Endometrial microvascular endothelial cells (primary cell): Measurements from ENCODE around the gene DNAJC10. TPM values are rescaled to one million over a fixed set of nuclear protein-coding genes. Genes with fewer than 3 reads are reported as not detected.
"Not testable (repeated sequence)": the region's sequence is repeated elsewhere in the genome, so short reads cannot be mapped to it uniquely, and the experiment has no call there.

Source experiments
- in situ Hi-C: cut with HindIII; loops from 2 replicates; pipeline ENCODE4 v1.10.0; 2017; ENCODE audit warnings: low sequenced_read_pairs, low pct_unique_long_range_greater_than_20kb; ENCODE audit errors: inconsistent ontology term
- total RNA-seq: library from RNA; depleted of rRNA; stranded (reverse); fragments of >200 nt; gene quantifications from one replicate; pipeline ENCODE4 v1.2.3, GENCODE V29; 2015; ENCODE audit errors: inconsistent ontology term

The DNAJC10 gene, protein sequence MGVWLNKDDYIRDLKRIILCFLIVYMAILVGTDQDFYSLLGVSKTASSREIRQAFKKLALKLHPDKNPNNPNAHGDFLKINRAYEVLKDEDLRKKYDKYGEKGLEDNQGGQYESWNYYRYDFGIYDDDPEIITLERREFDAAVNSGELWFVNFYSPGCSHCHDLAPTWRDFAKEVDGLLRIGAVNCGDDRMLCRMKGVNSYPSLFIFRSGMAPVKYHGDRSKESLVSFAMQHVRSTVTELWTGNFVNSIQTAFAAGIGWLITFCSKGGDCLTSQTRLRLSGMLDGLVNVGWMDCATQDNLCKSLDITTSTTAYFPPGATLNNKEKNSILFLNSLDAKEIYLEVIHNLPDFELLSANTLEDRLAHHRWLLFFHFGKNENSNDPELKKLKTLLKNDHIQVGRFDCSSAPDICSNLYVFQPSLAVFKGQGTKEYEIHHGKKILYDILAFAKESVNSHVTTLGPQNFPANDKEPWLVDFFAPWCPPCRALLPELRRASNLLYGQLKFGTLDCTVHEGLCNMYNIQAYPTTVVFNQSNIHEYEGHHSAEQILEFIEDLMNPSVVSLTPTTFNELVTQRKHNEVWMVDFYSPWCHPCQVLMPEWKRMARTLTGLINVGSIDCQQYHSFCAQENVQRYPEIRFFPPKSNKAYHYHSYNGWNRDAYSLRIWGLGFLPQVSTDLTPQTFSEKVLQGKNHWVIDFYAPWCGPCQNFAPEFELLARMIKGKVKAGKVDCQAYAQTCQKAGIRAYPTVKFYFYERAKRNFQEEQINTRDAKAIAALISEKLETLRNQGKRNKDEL
- total RNA-seq = 96.2 TPM

DNA sequence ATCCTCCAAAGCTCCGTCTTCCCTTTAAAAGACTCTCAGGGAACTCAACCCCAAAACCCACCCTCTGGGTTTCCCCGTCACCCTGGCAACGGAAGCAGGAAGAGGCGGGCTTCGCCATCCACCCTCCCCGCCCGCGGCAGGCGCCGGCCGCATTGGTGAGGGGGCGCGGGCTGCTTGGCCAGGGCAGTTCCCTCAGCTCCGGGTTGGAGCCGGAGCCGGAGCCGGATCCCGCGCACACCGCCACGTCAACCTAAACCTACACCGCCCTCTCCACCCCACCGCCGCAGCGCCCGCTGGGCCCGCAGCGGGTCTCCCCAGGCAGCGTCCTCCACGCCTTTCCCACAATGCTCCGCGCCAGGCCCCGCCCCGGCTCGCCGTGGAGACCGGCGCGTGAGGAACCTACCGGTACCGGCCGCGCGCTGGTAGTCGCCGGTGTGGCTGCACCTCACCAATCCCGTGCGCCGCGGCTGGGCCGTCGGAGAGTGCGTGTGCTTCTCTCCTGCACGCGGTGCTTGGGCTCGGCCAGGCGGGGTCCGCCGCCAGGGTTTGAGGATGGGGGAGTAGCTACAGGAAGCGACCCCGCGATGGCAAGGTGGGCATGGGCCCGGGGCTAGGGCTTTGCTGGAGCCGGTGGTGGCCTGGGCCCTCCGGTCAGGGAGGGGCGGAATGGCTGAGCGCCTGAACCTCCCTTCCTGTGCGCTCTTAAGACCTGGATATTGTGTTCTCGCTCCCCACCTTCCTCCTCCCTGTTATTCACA is at the start of gene DNAJC10:
Gene DNAJC10 (plus strand): TSS at position 366 of the 758 bp plus-strand sequence. CDS start 1,830 bp downstream, outside the sequence.
- in situ Hi-C loops = no loop called here

DNA sequence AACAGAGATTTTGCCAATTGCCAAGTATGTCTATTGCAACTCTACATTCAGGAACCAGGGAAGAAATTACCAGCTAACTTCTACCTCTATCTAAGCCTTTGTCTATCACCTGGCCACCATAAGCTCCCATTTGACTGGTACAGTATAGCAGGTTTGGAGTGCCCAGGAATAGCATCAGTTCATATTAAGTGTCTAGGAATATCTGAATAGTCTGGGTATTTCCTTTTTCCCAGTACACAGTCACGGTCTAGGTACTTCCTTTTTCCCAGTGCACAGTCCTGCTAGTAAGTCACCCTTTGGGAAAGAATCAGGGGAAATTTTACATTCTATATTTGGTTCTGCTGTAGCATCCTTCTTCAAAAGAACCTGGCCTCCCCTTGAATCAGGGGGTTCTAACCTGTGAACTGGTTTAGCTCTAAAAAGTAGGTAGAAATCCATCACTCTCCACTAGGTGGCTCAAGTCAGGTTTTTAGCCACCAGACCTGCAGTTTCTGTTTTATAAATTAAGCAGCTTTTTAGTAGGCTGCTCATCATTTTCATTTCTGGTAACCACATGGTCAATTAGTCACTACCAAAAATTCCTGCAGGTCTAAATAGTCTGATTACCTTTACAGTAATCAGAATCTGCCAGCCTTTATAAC is 49.3 kb upstream of the DNAJC10 start:
- in situ Hi-C loops = no loop called here

DNA sequence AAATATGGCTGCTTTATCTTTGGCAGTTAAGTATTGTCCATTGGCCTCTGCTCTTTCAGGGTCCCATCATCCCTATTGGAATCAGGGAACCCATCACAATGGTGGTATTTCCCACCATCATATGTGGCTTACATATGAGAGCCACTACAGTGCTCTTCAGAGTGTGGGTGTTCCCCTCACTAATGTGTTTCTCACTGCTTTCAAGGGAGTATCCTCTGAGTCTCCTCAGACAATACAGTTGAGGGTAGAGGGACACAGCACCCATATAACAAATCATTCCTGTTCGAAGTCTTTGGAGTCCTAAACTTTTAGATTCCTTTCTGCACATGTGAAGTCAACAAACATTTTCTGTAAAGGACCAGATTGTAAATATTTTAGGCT is 48.8 kb upstream of the DNAJC10 start:
- in situ Hi-C loops = no loop called here

DNA sequence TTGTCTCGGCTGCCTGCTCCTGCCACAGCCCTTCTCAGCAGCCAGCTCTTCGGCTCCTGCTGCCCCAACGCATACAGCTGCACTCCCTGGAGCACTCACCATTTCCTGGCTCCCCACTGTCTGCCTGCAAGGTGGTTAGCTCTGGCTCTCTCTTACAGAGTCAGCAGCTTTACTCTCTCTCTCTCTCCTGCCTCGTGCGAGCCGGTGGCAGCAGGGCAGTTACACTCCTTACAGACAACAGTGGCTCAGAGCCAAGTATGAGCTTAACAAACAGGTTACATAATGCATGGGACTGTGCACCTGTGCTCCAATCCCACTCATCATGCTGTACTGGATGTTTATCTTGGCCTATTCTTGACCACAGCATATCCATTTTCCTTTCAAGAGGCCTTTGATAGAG is 47.4 kb upstream of the DNAJC10 start:
- in situ Hi-C loops = no loop called here

DNA sequence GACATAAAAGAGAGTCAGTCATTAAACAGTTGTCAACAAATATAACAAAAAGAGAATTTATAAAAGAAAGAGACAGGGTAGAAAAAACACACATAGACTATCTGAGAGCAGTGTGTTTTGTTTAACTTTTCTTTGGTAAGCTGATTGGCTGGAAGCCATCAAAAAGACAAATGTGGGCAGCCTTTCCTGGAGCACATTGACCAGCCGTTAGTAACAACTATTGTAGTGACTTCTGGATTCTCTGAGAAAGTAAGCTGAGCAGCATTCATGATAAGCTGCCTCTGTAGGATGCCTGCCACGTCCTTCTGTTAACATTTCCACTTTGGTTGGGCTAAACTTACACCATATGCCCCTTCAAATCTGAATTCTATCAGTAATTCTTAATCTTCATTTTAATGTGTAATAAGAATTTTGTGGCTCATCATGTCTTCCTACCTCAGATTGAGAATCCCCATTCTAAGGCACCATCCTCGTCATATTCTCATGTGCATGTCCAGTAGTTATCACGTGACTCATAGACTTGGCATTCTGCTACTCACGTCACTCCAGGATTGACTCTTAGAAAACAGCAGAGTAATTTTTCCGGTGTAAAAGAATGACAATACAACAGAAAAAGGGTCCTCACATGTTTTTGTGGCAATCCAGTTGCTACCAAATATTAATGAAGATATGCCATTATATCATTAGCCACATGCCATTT is 43.4 kb upstream of the DNAJC10 start:
- in situ Hi-C loops = no loop called here

DNA sequence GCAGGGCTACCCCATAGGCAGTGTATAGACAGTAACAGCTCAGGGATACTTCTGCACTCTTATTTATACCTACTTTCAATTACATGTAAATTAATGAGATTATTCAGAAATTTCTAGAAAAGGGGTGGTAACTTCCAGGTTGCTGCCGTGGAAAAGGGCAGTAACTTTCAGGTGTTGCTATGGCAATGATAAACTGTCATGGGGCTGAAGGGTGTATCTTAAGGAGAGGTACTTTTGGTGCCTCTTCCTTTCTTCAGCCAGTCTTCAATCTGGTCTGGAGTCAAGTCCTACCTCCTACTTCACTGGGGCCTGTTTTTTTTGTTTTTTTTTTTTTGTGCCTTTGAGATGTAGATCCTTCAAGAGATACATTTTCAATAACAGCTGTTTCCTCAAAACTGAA is 35.2 kb upstream of the DNAJC10 start:
- in situ Hi-C loops = no loop called here

DNA sequence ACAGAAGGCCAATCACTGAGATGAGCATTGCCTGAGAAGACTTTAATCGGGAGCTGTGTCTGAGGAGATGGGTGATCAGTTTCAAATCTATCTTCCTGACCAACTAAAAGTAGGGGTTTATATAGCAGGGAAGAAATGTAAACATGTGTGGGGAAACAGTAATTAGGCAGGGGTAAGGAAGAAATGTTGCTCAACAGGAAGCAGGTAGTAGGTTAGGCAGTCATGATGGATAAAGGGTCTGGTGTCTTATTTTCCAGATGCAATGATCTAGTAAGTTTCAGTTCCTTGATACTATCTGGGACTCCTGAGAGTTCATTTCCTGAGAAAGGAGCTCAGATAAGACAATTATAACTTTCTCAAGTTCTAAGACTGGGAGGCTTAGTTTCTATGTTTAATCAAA is 33.8 kb upstream of the DNAJC10 start:
- in situ Hi-C loops = no loop called here

DNA sequence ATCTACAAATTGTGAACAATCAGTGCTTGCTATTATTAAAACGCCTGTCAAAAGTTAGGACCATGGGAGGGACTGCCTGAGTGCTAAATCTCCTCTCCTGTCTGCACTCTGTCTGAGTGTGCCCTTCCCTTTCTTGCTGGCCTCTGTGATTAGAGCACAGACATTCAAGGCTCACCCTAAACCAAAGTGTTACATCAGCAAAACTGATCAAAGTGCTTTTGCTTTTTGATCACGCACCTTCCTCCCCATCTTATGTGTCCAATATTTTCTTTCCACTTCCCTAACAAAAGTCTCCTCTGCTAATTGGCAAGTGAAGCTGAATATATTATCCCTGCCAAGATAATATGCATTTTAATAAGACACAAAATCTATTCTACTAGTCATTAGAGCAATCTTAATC is 30.5 kb upstream of the DNAJC10 start:
- in situ Hi-C loops = no loop called here

DNA sequence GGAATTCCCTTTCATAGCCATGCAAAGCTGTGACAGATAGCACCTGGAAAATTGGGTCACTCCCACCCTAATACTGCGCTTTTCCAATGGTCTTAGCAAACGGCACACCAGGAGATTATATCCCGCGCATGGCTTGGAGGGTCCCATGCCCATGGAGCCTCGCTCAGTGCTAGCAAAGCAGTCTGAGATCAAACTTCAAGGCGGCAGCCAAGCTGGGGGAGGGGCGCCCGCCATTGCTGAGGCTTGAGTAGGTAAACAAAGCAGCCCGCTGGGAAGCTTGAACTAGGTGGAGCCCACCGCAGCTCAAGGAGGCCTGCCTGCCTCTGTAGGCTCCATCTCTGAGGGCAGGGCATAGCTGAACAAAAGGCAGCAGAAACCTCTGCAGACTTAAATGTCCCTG is 29.3 kb upstream of the DNAJC10 start:
- in situ Hi-C loops = not testable (repeated sequence)

DNA sequence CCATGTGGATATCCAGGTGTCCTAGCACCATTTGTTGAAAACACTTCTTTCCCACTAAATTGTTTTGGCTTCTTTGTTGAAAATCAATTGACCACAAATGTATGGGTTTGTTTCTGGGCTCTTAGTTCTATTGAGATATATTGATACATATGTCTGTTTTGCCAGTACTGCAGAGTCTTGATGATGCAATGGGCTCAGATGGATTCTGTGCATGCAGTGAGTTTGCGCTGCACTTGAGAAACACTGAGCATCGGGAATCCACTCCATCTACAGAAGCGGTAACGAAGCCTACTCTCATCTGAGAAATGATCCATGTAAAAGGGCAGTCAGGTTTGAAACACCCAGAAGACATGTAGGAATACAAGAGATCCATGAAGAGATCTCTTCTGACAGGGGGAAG is 21.9 kb upstream of the DNAJC10 start:
- in situ Hi-C loops = no loop called here

DNA sequence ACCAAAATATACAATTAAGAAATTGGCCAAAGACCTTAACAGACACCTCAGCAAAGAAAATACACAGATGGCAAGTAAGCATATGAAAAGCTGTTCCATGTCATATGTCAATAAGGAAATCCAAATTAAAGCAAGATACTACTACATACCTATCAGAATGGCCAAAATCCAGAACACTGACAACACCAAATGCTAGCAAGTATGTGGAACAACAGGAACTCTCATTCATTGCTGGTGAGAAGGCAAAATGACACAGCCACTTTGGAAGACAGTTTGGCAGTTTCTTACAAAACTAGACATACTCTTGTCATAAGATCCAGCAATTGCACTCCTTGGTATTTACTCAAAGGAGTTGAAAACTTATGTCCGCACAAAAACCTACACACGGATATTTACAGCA is 20.3 kb upstream of the DNAJC10 start:
- in situ Hi-C loops = no loop called here

DNA sequence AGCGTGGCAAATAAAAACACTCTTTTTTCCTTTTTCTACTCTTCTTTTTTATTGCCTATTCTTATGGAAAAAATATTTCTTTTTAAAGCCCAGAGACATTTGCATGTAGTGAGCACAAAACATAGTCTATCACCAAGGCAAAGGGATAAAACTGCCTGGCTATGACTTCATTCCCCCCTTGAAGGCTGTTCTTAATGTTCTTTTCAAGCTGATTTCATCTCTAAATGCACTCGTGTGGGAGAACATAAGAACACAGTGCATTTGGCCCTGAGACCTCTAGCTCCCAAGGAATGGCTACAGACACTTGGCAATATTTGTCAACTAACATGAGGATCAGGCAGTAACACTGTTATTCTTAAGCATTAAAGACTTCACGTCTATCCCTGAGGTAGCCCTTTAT is 17.4 kb upstream of the DNAJC10 start:
- in situ Hi-C loops = no loop called here

DNA sequence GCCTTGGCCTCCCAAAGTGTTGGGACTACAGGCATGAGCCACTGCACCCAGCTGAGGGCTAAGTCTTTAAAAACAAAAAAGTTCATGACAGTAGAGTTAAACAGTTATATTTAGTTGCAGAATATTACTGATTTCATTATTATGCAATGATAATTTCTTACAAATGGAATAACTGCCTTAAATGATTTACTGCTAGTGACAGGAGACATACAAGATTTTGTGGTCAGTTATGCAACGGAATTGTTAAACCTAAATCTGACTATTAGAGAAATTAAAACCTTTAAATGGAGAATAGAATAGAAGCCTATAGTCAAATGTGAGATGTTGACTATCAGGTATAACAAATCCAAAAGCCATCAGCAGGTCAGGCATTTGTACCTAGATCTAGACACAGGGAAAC is 10.3 kb upstream of the DNAJC10 start:
- in situ Hi-C loops = no loop called here

DNA sequence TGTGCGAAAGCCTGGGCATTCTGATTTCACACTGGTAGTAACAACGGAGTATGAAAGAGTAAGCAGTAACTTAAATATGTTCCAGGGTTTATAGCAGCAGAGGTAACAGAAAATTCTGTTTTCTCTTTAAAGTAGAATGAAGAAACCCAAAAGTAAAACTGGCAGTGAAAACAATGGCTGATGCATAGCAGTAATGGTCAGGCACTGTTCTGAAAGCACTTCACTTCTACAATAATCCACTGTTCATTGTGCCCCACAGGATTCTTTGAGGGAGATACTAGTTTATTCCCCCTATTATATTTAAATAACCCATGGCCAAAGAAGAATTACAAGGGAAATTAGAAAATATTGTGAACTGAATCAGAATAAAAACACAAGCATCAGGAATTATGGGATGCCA is 9.3 kb upstream of the DNAJC10 start:
- in situ Hi-C loops = no loop called here

DNA sequence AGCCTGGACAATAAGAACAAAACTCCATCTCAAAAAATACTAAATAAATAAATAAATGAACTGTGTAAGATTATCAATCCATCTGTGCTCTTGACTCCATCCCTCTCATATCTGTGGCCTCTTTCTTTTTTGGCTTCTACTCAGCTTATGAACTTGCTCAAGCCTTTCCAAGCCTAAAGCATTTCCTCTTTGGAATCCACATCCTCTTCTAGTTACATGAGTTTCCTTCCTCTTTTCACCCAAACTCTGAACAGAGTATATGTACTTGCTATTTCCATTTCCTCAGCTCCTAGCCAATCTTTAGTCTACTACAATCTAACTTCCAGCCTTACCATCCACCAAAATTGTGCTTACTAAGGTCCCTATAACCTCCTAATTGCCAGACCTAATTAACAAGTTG is 2.5 kb upstream of the DNAJC10 start:
- in situ Hi-C loops = no loop called here

DNA sequence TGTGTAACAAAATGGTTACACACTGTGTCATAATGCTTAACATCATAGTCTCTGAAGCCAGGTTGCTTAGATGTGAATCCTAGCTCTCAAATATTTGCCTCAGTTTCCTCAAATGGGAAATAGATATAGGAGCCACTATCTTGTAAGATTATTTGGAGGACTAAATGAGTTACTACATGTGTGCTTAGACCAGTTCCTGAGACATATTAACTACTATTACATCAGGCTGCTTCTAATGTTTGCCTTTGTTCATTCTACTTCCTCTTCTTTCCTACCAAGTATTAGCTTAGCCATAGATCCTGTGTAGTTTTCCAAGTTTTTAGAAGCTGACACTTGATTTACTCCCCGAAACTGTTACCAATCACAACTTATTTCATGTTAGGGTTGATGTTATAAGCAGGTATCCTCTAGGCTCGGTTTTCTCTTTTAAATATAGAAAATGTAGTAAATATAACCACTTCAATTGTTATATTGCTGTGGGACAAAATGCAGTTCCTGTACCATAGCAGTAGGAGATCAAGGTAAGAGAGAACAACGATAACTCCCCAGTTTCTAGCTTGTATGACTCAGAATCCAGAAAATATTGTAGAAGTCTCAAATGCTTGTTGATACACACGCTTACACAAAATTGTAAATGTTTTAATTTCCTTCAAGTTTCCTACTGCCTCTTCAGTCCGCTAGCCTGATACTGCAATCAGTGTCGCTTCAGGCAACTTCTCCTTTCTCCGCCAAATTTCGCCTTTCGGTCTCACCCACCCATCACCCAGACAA is 751 bp upstream of the DNAJC10 start:
- in situ Hi-C loops = no loop called here

DNA sequence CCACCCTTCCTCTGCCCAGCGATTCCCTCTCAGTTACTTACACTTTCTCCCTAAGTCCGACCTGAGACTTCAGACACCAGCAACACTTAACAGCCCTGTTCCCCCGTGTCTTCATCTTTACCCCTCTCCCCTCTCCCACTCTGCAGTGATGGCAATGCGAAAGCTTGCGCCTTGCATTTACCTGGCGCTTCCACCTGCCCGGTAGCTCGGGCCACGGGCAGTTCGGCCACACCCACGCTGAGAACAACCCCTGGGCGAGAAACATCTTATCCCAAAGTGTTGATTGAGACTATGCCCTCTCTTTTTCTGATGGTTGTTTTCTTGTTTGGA is 558 bp downstream of the DNAJC10 start:
- in situ Hi-C loops = no loop called here

DNA sequence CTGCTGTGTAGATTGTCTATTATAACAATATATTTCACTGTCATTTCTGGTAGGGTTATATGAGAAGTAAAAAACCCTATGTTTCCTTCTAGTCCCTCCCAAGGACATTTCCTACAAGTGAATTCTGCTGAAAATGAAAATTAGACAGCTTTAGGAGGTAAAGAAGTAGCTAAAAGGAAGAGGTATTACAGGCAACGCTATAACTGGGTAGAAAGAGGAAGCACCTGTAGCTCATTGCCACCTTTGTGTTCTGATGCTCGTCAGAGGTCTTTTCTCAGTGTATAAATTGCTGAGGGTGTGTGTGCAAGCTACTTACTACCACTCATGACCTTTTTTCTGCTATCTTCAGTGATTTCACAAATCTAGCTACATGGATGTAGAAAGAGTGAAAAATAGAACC is 1.4 kb downstream of the DNAJC10 start:
- in situ Hi-C loops = no loop called here
